HUES64 (cell line): Measurements from ENCODE around the gene ACADS.

Source experiments
- H3K27ac ChIP-seq: 2 replicates; pipeline ENCODE4 v1.7.0; 2013; ENCODE audit warnings: low read depth, low read length, inconsistent platforms
- H3K27me3 ChIP-seq: 2 replicates; pipeline ENCODE4 v1.6.1; 2013; ENCODE audit warnings: mild to moderate bottlenecking, low read length; ENCODE audit not compliant: insufficient read depth
- H3K36me3 ChIP-seq: 2 replicates; pipeline ENCODE4 v1.6.1; 2013; ENCODE audit warnings: mild to moderate bottlenecking, low read length; ENCODE audit not compliant: insufficient read depth
- H3K4me1 ChIP-seq: 2 replicates; pipeline ENCODE4 v1.6.1; 2013; ENCODE audit warnings: mild to moderate bottlenecking, low read length, moderate library complexity; ENCODE audit not compliant: insufficient read depth
- H3K4me3 ChIP-seq: 2 replicates; pipeline ENCODE4 v1.5.1; 2013; ENCODE audit warnings: mild to moderate bottlenecking, low read length, moderate library complexity
- H3K9ac ChIP-seq: 2 replicates; pipeline ENCODE4 v1.6.1; 2013; ENCODE audit warnings: mild to moderate bottlenecking, low read depth, low read length
- H3K9me3 ChIP-seq: 2 replicates; pipeline ENCODE4 v1.6.1; 2013; ENCODE audit warnings: low read depth, low read length; ENCODE audit not compliant: insufficient read depth
- WGBS: fragments of 150-250, 120-280 bp; methylation state at CpG from one replicate; pipeline ENCODE4 v1.1.7; 2013; ENCODE audit warnings: missing lambda C conversion rate; 5-methylcytosine and 5-hydroxymethylcytosine counted together

Gene ACADS

GRCh38 chr12:120741476-120742421, 16.1 kb downstream of the ACADS start:
- Histone ChIP-seq H3K36me3 (no peaks in the 10 kb centered on the region), H3K4me1 (no peaks in the 10 kb centered on the region), H3K4me3 (no peak overlapping the region), H3K9ac (no peak overlapping the region), H3K27me3 (no peaks in the 10 kb centered on the region), H3K27ac (no peak overlapping the region), H3K9me3 (no peaks in the 10 kb centered on the region)
- 93% methylated on average over 33 of the region's 33 CpGs for WGBS

- H3K4me1 ChIP-seq = no peaks in the 10 kb centered on the region
- H3K27me3 ChIP-seq = no peaks in the 10 kb centered on the region
Observed at GRCh38 chr12:120744922-120745493, 19.4 kb downstream of the ACADS start.

DNA sequence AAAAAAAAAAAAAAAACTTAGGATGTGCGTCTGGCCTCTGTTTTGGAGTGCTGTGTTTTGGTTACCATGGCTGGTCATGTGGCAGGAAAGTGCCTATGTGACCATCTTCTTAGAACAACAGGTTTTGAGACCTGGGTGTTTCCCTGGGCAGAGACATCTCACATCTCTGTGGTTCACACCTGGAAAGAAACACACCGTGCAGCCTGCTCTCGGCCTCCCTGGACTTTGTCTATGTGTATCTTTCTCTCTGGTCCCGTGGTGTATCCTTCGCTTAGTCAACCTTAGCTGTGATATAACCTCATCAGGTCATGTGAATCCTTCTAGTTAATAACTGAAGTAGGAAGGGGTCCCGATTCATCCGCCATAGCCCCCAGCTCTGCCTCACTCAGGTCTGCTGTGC, 22.6 kb downstream of the ACADS start:
- 96% methylated on average over 7 of the region's 7 CpGs for WGBS
- H3K27ac ChIP-seq = no peak overlapping the region
- no peaks in the 10 kb centered on the region for H3K27me3 ChIP-seq
- H3K4me1 ChIP-seq = no peaks in the 10 kb centered on the region
- no peaks in the 10 kb centered on the region for H3K9me3 ChIP-seq
- H3K36me3 ChIP-seq = no peaks in the 10 kb centered on the region
- H3K9ac ChIP-seq = no peak overlapping the region
- no peak overlapping the region for H3K4me3 ChIP-seq

More at GRCh38 chr12:120744922-120745493, 19.4 kb downstream of the ACADS start:
- Histone ChIP-seq H3K9me3 (no peaks in the 10 kb centered on the region), H3K4me3 (no peak overlapping the region), H3K9ac (no peak overlapping the region), H3K27ac (no peak overlapping the region), H3K36me3 (no peaks in the 10 kb centered on the region)
- 91% methylated on average over 15 of the region's 15 CpGs for WGBS

GRCh38 chr12:120749256-120749655, 23.6 kb downstream of the ACADS start:
- Histone ChIP-seq H3K9me3 (no peaks in the 10 kb centered on the region), H3K4me3 (no peak overlapping the region), H3K9ac (no peak overlapping the region), H3K4me1 (no peaks in the 10 kb centered on the region), H3K27me3 (no peaks in the 10 kb centered on the region), H3K27ac (no peak overlapping the region), H3K36me3 (no peaks in the 10 kb centered on the region)
- WGBS = 88% methylated on average over 5 of the region's 5 CpGs

- no peaks in the 10 kb centered on the region for H3K27me3 ChIP-seq
- H3K9ac ChIP-seq = no peak overlapping the region
- WGBS = 95% methylated on average over 4 of the region's 5 CpGs
- no peaks in the 10 kb centered on the region for H3K36me3 ChIP-seq
- H3K9me3 ChIP-seq = no peaks in the 10 kb centered on the region
- no peak overlapping the region for H3K4me3 ChIP-seq
- no peak overlapping the region for H3K27ac ChIP-seq
- no peaks in the 10 kb centered on the region for H3K4me1 ChIP-seq
Observed at GRCh38 chr12:120750806-120751205, 25.2 kb downstream of the ACADS start.

- Histone ChIP-seq H3K27me3 (no peaks in the 10 kb centered on the region), H3K4me1 (no peaks in the 10 kb centered on the region), H3K9me3 (no peaks in the 10 kb centered on the region), H3K4me3 (no peak overlapping the region), H3K9ac (no peak overlapping the region), H3K36me3 (no peaks in the 10 kb centered on the region), H3K27ac (no peak overlapping the region)
- 95% methylated on average over 9 of the region's 9 CpGs for WGBS
Observed at GRCh38 chr12:120751389-120751788, 25.8 kb downstream of the ACADS start.

- no peak overlapping the region for H3K4me3 ChIP-seq
- H3K4me1 ChIP-seq = peaks cover 12% of the 10 kb centered on the region
- no peaks in the 10 kb centered on the region for H3K36me3 ChIP-seq
- H3K27ac ChIP-seq = no peak overlapping the region
- no peaks in the 10 kb centered on the region for H3K27me3 ChIP-seq
- no peak overlapping the region for H3K9ac ChIP-seq
- no peaks in the 10 kb centered on the region for H3K9me3 ChIP-seq
Observed at GRCh38 chr12:120754792-120755191, 29.2 kb downstream of the ACADS start.

DNA sequence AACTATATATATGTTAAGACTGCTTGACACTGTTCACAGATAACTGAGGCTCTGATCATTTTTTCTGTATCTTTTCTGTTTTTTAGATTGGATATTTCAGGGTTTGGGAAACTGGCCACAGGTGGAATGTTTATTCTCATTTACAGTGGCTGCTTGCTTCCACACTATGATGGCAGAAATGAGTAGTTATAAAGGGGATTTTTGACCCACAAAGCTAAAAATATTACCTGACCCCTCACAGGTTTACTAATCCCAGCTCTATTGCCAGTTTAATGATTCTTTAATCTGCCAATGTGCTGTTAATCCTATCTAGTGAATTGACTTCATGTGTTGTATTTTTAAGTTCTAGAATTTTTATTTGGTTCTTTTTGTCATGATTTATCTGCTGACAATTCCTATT, 29.6 kb downstream of the ACADS start:
- H3K9me3 ChIP-seq = no peaks in the 10 kb centered on the region
- peaks cover 14% of the 10 kb centered on the region for H3K4me1 ChIP-seq
- H3K27ac ChIP-seq = no peak overlapping the region
- no peaks in the 10 kb centered on the region for H3K27me3 ChIP-seq
- no peak overlapping the region for H3K4me3 ChIP-seq
- H3K36me3 ChIP-seq = no peaks in the 10 kb centered on the region
- H3K9ac ChIP-seq = no peak overlapping the region

DNA sequence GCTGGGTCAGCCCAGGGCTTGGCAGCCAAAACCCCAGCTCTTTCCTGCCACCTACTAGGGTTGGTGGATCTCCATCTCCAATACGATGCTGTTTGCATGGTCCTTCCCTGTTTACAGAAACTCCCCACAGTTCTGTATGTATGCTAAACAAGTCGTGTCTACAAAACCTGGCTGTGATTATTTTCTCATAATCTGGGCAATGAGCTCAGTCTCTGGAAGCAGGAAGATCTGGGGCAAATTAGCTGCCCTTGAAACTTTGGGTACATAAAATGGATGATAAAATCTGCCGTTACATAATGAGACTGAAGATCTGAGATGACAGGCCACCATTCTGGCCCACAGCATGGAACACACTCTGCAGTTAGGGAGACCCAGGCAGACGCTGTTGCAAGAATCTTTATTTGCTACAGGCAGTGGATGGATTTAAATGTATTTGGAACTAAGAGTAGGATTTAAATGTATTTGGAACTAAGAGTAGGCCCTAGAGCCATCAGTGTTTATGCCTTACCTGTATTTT, 31.7 kb downstream of the ACADS start:
- Histone ChIP-seq H3K36me3 (peaks cover 7% of the 10 kb centered on the region; the same call in 1 of the 2 replicates), H3K4me3 (no peak overlapping the region), H3K4me1 (peaks cover 14% of the 10 kb centered on the region), H3K27ac (no peak overlapping the region), H3K27me3 (no peaks in the 10 kb centered on the region), H3K9me3 (no peaks in the 10 kb centered on the region), H3K9ac (no peak overlapping the region)
- 89% methylated on average over 4 of the region's 4 CpGs for WGBS

- Histone ChIP-seq H3K9ac (no peak overlapping the region), H3K27ac (no peak overlapping the region), H3K4me3 (no peak overlapping the region), H3K9me3 (no peaks in the 10 kb centered on the region), H3K36me3 (peaks cover 11% of the 10 kb centered on the region; the same call in 1 of the 2 replicates), H3K4me1 (peaks cover 14% of the 10 kb centered on the region), H3K27me3 (no peaks in the 10 kb centered on the region)
- 92% methylated on average over 6 of the region's 6 CpGs for WGBS
Observed at GRCh38 chr12:120757949-120758348, 32.3 kb downstream of the ACADS start.

DNA sequence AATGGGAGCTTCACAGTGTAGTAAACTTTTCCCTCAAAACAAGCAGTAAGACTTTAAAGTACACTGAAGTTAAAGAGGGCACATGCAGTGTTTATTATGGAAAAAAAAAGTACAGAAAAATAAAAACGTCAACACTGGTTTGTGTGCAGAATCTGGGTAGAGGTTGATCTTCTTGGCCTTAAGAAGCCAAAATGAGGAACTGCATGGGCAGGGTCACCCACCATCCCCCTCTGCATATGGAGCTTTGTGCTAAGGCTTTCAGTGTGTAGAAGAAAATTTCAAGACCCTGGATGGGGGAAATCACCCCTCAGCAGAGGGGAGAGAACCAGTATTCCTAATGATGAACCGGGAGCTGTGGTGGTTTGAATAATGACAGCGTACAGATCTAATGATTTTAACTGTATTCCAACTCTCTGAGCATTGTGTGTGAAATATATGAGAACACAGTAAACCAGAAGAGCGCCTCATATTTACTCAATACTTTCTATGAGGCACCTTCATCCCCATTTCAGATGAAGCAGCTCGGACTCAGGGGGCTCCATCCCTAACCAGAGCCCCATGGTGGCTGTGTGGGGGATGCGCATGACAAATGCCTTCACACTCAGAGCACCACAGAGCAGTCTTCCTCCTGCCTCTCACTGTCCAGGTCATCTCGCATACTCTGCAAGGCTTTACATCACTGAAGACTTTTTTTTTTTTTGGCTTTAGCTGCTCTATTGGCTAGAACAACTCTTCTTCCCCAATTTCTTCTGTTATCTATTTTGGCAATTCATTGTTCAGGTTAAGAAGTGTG, 33.4 kb downstream of the ACADS start:
- peaks cover 21% of the 10 kb centered on the region for H3K36me3 ChIP-seq
- H3K4me1 ChIP-seq = peaks cover 14% of the 10 kb centered on the region
- H3K9me3 ChIP-seq = no peaks in the 10 kb centered on the region
- no peak overlapping the region for H3K4me3 ChIP-seq
- H3K27ac ChIP-seq = no peak overlapping the region
- H3K9ac ChIP-seq = no peak overlapping the region
- no peaks in the 10 kb centered on the region for H3K27me3 ChIP-seq
- WGBS = 72% methylated on average over 7 of the region's 7 CpGs
